ENCODE results near the gene CBX7.

DNA sequence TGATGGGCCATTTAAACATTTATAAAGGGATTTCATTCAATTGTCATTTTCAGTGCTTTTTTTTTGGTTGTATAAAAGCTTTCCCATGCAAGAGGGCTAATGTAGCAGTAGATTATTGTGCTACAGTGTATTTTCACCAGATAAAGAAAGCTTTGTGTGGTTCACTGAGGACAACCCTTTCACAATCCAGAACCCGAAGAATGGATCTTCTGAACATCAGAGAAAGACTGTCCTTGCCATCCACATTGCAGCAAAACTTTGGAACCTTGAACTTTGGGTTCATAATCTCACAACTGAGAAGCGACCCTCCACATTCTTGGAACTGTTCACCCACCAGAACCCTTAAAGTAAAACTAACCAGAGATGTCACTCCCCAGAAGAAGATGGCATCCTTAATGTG is 46.2 kb downstream of the CBX7 start:
- TF ChIP-seq, protein P1, sequence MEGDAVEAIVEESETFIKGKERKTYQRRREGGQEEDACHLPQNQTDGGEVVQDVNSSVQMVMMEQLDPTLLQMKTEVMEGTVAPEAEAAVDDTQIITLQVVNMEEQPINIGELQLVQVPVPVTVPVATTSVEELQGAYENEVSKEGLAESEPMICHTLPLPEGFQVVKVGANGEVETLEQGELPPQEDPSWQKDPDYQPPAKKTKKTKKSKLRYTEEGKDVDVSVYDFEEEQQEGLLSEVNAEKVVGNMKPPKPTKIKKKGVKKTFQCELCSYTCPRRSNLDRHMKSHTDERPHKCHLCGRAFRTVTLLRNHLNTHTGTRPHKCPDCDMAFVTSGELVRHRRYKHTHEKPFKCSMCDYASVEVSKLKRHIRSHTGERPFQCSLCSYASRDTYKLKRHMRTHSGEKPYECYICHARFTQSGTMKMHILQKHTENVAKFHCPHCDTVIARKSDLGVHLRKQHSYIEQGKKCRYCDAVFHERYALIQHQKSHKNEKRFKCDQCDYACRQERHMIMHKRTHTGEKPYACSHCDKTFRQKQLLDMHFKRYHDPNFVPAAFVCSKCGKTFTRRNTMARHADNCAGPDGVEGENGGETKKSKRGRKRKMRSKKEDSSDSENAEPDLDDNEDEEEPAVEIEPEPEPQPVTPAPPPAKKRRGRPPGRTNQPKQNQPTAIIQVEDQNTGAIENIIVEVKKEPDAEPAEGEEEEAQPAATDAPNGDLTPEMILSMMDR (IDR thresholded peaks at IDR 0.05): no peak
- TF ChIP-seq POLR2A (IDR thresholded peaks at IDR 0.05): no peak
